Measurements from ENCODE around the gene ASXL3.

DNA sequence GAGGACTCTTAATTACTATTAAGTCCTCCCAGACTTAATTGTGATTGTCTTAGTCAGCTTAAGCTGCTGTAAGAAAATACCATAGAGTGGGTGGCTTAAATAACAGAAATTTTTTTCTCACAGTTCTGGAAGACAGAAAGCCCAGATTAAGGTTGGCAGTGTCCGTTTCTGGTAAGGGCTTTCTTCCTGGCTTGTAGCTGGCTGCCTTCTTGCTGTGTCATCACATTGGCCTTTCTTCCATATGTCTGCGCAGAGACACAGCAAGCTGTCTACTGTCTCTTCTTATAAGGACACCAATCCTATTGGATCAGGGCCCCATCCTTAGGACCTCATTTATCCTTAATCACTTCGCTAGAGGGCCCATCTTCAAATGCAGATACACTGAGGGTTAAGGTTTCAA lies 38.5 kb downstream of the ASXL3 start:
- TF ChIP-seq, protein P1, sequence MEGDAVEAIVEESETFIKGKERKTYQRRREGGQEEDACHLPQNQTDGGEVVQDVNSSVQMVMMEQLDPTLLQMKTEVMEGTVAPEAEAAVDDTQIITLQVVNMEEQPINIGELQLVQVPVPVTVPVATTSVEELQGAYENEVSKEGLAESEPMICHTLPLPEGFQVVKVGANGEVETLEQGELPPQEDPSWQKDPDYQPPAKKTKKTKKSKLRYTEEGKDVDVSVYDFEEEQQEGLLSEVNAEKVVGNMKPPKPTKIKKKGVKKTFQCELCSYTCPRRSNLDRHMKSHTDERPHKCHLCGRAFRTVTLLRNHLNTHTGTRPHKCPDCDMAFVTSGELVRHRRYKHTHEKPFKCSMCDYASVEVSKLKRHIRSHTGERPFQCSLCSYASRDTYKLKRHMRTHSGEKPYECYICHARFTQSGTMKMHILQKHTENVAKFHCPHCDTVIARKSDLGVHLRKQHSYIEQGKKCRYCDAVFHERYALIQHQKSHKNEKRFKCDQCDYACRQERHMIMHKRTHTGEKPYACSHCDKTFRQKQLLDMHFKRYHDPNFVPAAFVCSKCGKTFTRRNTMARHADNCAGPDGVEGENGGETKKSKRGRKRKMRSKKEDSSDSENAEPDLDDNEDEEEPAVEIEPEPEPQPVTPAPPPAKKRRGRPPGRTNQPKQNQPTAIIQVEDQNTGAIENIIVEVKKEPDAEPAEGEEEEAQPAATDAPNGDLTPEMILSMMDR (IDR thresholded peaks at IDR 0.05), result no peak
- no peak for TF ChIP-seq EZH2 (IDR thresholded peaks at IDR 0.05; ENCODE audit: borderline replicate concordance, insufficient read depth, low read depth, low read length, poor library complexity, severe bottlenecking)
